HG02571 (cell line): ENCODE data around the gene PTPRU.

Source experiments
- ATAC-seq: cut with Tn5 transposase; IDR thresholded peaks from one replicate; pipeline ENCODE4 v1.9.1; 2021; ENCODE audit warnings: mild to moderate bottlenecking, moderate library complexity; ENCODE audit not compliant: unreplicated experiment

The PTPRU gene

GRCh38 chr1:29356663-29357062 lies 120.3 kb downstream of the PTPRU start:
- ATAC-seq = no peak

- no peak for ATAC-seq
These were observed 121.1 kb downstream of the PTPRU start for GRCh38 chr1:29357452-29357851.

- ATAC-seq = no peak
These were observed 121.9 kb downstream of the PTPRU start for GRCh38 chr1:29358183-29358582.

GRCh38 chr1:29360768-29361167 lies 124.4 kb downstream of the PTPRU start:
- ATAC-seq = no peak

GRCh38 chr1:29361686-29362085 lies 125.4 kb downstream of the PTPRU start:
- ATAC-seq = no peak

GRCh38 chr1:29362116-29362515 lies 125.8 kb downstream of the PTPRU start:
- no peak for ATAC-seq

- no peak for ATAC-seq
These were observed 126.4 kb downstream of the PTPRU start for GRCh38 chr1:29362764-29363163.

GRCh38 chr1:29363536-29363935 lies 127.2 kb downstream of the PTPRU start:
- ATAC-seq = no peak

- ATAC-seq = no peak
These were observed 127.9 kb downstream of the PTPRU start for GRCh38 chr1:29364101-29364678.

GRCh38 chr1:29365906-29366670 lies 129.8 kb downstream of the PTPRU start:
- no peak for ATAC-seq

- no peak for ATAC-seq
These were observed 132.9 kb downstream of the PTPRU start for GRCh38 chr1:29368936-29369932.

- no peak for ATAC-seq
These were observed 133.7 kb downstream of the PTPRU start for GRCh38 chr1:29370067-29370466.

GRCh38 chr1:29371332-29371731 lies 135.0 kb downstream of the PTPRU start:
- no peak for ATAC-seq

- ATAC-seq = no peak
These were observed 135.8 kb downstream of the PTPRU start for GRCh38 chr1:29372108-29372507.
